GM12875 (cell line): ENCODE data around the gene PGAP6.
"Not testable (repeated sequence)": the region's sequence is repeated elsewhere in the genome, so short reads cannot be mapped to it uniquely, and the experiment has no call there.

ENCODE experiments used
- H3K4me3 ChIP-seq: one replicate; pipeline ENCODE4 v1.5.1; 2011; ENCODE audit warnings: low read depth, low read length, control low read depth
- TF ChIP-seq, protein P1 (sequence below): IDR thresholded peaks from 2 replicates; pipeline ENCODE4 v1.5.1; 2011; ENCODE audit warnings: low read depth, mild to moderate bottlenecking, control low read depth, inconsistent platforms, low read length, moderate library complexity, borderline replicate concordance; ENCODE audit not compliant: insufficient read depth

The PGAP6 gene

DNA sequence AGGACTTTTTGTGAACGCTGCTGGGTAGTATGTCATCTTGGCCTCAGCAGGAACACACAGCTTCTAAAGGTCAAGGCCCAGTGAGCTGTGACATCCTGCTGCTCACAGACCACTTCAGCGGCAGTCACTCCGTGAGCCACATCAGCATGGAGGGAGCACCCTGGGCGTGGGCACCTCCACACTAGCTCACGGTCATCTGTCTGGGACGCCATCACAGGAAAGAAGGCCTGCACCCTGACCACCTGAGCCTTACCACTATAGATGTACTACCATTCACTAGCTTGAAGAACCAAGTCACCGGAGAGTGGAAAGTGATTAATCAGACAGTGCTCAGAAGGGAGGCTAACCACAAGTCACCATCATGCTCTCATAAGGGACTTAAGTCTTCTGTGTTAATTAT, 32.6 kb downstream of the PGAP6 start:
- H3K4me3 ChIP-seq = no peak overlapping the region
- TF ChIP-seq, protein P1, sequence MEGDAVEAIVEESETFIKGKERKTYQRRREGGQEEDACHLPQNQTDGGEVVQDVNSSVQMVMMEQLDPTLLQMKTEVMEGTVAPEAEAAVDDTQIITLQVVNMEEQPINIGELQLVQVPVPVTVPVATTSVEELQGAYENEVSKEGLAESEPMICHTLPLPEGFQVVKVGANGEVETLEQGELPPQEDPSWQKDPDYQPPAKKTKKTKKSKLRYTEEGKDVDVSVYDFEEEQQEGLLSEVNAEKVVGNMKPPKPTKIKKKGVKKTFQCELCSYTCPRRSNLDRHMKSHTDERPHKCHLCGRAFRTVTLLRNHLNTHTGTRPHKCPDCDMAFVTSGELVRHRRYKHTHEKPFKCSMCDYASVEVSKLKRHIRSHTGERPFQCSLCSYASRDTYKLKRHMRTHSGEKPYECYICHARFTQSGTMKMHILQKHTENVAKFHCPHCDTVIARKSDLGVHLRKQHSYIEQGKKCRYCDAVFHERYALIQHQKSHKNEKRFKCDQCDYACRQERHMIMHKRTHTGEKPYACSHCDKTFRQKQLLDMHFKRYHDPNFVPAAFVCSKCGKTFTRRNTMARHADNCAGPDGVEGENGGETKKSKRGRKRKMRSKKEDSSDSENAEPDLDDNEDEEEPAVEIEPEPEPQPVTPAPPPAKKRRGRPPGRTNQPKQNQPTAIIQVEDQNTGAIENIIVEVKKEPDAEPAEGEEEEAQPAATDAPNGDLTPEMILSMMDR = no peak

DNA sequence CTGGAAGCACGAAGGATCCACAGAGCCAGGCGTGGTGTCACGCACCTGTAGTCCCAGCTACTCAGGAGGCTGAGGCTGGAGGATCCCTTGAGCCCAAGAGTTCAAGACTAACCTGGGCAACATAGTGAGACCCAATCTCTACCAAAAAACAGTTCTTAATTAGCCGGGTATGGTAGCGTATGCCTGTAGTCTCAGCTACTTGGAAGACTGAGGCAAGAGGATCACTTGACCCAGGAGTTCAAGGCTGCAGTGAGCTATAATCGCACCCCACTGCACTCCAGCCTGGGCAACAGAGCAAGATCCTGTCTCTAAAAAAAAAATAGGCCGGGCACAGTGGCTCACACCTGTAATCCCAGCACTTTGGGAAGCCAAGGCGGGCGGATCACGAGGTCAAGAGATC, 33.3 kb downstream of the PGAP6 start:
- not testable (repeated sequence) for H3K4me3 ChIP-seq

DNA sequence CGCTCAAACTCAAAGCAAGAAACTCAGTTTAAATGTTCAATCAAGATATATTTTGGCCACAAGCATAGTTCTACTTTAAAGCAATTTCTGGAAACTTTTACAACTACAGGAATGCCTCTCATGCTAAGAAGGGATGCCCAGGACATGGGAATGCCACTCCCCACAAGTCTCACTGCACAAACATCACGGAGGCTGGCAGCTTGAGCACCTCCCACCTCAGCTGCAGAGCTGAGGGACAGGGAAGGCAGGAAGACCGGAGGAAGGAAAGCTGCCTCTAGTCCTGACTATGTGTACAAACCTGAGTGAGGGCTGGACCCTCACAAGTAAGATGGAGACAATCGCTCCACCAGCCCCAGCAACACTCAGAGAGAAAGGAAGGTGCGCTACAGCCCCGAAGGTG, 34.6 kb downstream of the PGAP6 start:
- TF ChIP-seq, protein P1 = no peak
- no peak overlapping the region for H3K4me3 ChIP-seq

DNA sequence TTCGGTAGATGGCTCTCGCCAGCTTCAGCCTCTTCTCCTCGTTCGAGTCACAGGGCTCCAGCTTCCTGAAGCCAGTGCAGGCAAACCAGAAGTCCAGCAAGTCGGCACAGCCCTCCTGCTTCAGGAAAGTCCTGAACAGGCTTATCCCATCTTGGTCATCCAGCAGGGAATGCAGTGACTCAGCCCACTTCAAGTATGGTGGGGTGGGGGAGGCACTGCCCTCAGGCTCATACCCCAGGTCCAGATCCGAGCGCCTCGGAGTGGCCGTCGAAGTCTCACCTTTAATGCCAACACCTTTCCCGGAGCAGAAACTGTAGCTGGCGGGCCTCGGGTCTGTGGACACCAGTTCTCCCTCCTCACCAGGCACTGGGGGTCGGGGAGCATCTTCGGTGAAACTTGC, 35.2 kb downstream of the PGAP6 start:
- no peak overlapping the region for H3K4me3 ChIP-seq
- TF ChIP-seq, protein P1 = no peak

DNA sequence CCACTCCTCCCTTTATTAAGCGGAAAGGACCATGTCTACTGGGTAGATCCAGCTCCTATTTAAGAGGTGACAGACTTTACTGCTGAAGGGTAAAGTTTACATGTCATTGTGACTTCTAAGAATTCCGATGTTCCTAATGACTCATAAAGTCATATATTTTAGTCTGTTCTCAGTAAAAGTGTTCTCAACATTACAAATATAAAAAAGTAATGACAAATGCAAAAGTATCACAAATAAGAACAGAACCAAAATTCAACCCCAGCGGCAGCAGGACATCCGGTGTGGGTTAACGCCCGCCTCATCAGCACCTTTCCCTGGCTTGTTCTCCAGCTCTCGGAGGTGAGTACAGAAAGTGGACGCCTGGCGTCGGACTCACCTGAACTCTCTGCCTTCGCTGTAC, 36.0 kb downstream of the PGAP6 start:
- TF ChIP-seq, protein P1 = no peak

DNA sequence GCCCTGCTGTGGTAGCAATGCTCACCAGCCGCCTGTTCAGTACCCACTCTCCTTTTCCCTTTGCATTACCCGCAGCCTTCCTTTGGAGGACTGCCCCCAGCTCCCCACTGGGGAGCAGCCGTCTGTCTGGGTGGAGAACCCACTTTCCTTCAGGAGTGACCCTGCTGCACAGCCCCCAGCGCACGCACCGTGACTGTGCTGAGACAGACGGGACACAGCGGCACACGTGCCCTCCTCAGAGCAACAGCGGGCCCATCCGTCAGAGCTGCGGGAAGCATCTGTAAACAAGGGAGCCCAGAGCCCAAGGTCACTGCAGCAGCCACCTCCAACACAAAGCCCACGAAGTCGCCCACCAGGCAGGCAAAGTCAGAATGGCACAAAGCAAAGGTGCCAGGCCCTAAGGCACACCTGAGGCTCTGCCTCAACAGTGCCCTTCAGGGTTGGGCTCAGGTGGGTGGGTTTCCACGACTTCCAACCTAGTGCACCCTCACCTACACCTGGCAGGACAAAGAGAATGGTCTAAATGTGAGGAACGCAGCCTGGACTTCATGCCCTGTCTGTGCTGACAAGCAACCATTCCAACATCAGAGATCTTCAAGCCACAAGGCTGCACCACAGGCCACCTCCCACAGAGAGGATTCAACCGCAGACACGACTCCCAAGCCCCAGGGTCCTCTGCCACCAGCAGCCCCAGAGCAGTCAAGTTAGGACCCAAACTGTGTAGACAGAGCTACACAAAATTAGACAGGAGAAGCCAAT, 39.1 kb downstream of the PGAP6 start:
- no peak overlapping the region for H3K4me3 ChIP-seq
- TF ChIP-seq, protein P1 = no peak

More for the DNA sequence above, 36.0 kb downstream of the PGAP6 start:
- no peak overlapping the region for H3K4me3 ChIP-seq

DNA sequence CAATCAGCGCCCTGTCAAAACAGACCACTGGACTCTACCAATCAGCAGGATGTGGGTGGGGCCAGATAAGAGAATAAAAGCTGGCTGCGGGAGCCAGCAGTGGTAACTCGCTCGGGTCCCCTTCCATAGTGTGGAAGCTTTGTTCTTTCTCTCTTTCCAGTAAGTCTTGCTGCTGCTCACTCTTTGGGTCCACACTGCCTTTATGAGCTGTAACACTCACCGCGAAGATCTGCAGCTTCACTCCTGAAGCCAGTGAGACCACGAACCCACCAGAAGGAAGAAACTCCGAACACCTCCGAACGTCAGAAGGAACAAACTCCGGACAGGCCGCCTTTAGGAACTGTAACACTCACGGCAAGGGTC, 39.8 kb downstream of the PGAP6 start:
- H3K4me3 ChIP-seq = not testable (repeated sequence)

DNA sequence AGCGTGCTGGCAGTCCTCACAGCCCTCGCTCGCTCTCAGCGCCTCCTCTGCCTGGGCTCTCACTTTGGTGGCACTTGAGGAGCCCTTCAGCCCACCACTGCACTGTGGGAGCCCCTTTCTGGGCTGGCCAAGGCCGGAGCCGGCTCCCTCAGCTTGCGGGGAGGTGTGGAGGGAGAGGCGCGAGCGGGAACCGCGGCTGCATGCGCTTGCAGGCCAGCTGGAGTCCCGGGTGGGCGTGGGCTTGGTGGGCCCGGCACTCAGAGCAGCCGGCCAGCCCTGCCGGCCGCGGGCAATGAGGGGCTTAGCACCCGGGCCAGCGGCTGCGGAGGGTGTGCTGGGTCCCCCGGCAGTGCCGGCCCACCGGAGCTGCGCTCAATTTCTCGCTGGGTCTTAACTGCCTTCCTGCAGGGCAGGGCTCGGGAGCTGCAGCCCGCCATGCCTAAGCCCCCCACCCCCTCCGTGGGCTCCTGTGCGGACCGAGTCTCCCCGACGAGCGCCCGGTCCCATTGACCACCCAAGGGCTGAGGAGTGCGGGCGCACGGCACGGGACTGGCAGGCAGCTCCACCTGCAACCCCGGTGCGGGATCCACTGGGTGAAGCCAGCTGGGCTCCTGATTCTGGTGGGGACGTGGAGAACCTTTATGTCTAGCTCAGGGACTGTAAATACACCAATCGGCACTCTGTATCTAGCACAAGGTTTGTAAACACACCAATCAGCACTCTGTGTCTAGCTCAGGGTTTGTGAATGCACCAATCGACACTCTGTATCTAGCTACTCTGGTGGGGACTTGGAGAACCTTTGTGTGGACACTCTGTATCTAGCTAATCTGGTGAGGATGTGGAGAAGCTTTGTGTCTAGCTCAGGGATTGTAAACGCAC, 40.4 kb downstream of the PGAP6 start:
- H3K4me3 ChIP-seq = not testable (repeated sequence)
